ENCODE data around the gene STK24. TPM values are rescaled to one million over a fixed set of nuclear protein-coding genes. Genes with fewer than 3 reads are reported as not detected.

The STK24 gene
- polyA plus RNA-seq, 3 donors, result 14.2 to 59.8 (median 28.9) TPM

GRCh38 chr13:98436233-98436910 is 140.5 kb downstream of the STK24 start:
- intact Hi-C loops (cut with micrococcal nuclease), result no loop called here
- Histone ChIP-seq H3K27me3 (ENCODE audit: control insufficient read depth in 2 of 2, insufficient read depth in 2 of 2, low read length in 2 of 2) (no peaks in the 10 kb centered on the region), H2AFZ (ENCODE audit: insufficient read depth, low read depth, low read length, poor library complexity, severe bottlenecking) (no peak overlapping the region), H3K4me2 (replicated peaks; ENCODE audit: extremely low read depth, low read length, poor library complexity, severe bottlenecking) (no peak overlapping the region), H3K4me3 (replicated peaks in 1 of 3; ENCODE audit: low read depth in 2 of 3, low read length in 3 of 3) (no peak overlapping the region), H3K9me3 (replicated peaks in 1 of 2; ENCODE audit: control insufficient read depth in 1 of 2, insufficient read depth in 1 of 2, low read length in 2 of 2) (no peaks in the 10 kb centered on the region), H3K27ac (ENCODE audit: low read depth in 1 of 2, low read length in 2 of 2) (no peak overlapping the region), H3K9ac (ENCODE audit: insufficient read depth, low read length, poor library complexity, severe bottlenecking) (no peak overlapping the region), H4K20me1 (ENCODE audit: insufficient read depth, low read length) (no peaks in the 10 kb centered on the region), H3K79me2 (ENCODE audit: insufficient read depth, low read length) (no peaks in the 10 kb centered on the region), H3K4me1 (ENCODE audit: control insufficient read depth in 1 of 2, insufficient read depth in 2 of 2, low read length in 2 of 2) (no peaks in the 10 kb centered on the region), H3K36me3 (replicated peaks in 1 of 2; ENCODE audit: control insufficient read depth in 1 of 2, insufficient read depth in 2 of 2, low read length in 2 of 2) (no peaks in the 10 kb centered on the region)
- no peak for TF ChIP-seq CTCF (IDR thresholded peaks at IDR 0.05)
- 80% methylated on average over 10 of the region's 12 CpGs for WGBS (ENCODE audit: insufficient coverage)
- DNase-seq, result no peak
- no peak overlapping the region for H3K27ac Mint-ChIP-seq
- H3K9me3 Mint-ChIP-seq, result peaks cover 0 to 3% (median 0%) of the 10 kb centered on the region in 7 donors
- no peak overlapping the region for H3K4me3 Mint-ChIP-seq
- H3K27me3 Mint-ChIP-seq (ENCODE audit: low read depth in 3 of 3), result peaks cover 1 to 7% (median 2%) of the 10 kb centered on the region in 3 donors
- no peaks in the 10 kb centered on the region for H3K36me3 Mint-ChIP-seq
- H3K4me1 Mint-ChIP-seq, result no peaks in the 10 kb centered on the region

GRCh38 chr13:98435376-98435775 is 141.5 kb downstream of the STK24 start:
- H3K36me3 ChIP-seq (replicated peaks in 1 of 2; ENCODE audit: control insufficient read depth in 1 of 2, insufficient read depth in 2 of 2, low read length in 2 of 2), result no peaks in the 10 kb centered on the region

More at GRCh38 chr13:98435376-98435775, 141.5 kb downstream of the STK24 start:
- no peak overlapping the region for H3K27ac Mint-ChIP-seq
- no peak for TF ChIP-seq CTCF (IDR thresholded peaks at IDR 0.05)
- Histone ChIP-seq H3K9me3 (replicated peaks in 1 of 2; ENCODE audit: control insufficient read depth in 1 of 2, insufficient read depth in 1 of 2, low read length in 2 of 2) (no peaks in the 10 kb centered on the region), H3K4me1 (ENCODE audit: control insufficient read depth in 1 of 2, insufficient read depth in 2 of 2, low read length in 2 of 2) (no peaks in the 10 kb centered on the region), H3K4me2 (replicated peaks; ENCODE audit: extremely low read depth, low read length, poor library complexity, severe bottlenecking) (no peak overlapping the region), H4K20me1 (ENCODE audit: insufficient read depth, low read length) (no peaks in the 10 kb centered on the region), H3K79me2 (ENCODE audit: insufficient read depth, low read length) (no peaks in the 10 kb centered on the region), H3K9ac (ENCODE audit: insufficient read depth, low read length, poor library complexity, severe bottlenecking) (no peak overlapping the region), H3K27ac (ENCODE audit: low read depth in 1 of 2, low read length in 2 of 2) (no peak overlapping the region), H3K27me3 (ENCODE audit: control insufficient read depth in 2 of 2, insufficient read depth in 2 of 2, low read length in 2 of 2) (no peaks in the 10 kb centered on the region), H3K4me3 (replicated peaks in 1 of 3; ENCODE audit: low read depth in 2 of 3, low read length in 3 of 3) (no peak overlapping the region), H2AFZ (ENCODE audit: insufficient read depth, low read depth, low read length, poor library complexity, severe bottlenecking) (no peak overlapping the region)
- H3K9me3 Mint-ChIP-seq, result peaks cover 0 to 3% (median 0%) of the 10 kb centered on the region in 7 donors
- intact Hi-C loops (cut with micrococcal nuclease), result no loop called here
- WGBS (ENCODE audit: insufficient coverage), result 89% methylated on average over 11 of the region's 11 CpGs
- no peaks in the 10 kb centered on the region for H3K36me3 Mint-ChIP-seq
- H3K27me3 Mint-ChIP-seq (ENCODE audit: low read depth in 3 of 3), result peaks cover 1 to 7% (median 2%) of the 10 kb centered on the region in 3 donors
- no peak overlapping the region for H3K4me3 Mint-ChIP-seq
- H3K4me1 Mint-ChIP-seq, result no peaks in the 10 kb centered on the region
- no peak for DNase-seq
